Stomach (tissue), 4 donors: ENCODE measurements around the gene LPAR3.

ENCODE experiments used
- CTCF ChIP-seq, 7 experiments: fragments of 450-650 bp in 4 of 7; fragments of 200-600 bp in 3 of 7; sonication (generic) in 3 of 7; IDR thresholded peaks; one replicate each; pipeline ENCODE4 v1.5.1; 2016 to 2019; ENCODE audit warnings: antibody characterized with exemption in 7 of 7, control low read depth in 2 of 7, mild to moderate bottlenecking in 1 of 7
- EP300 ChIP-seq: sonication (generic); formaldehyde crosslinking; IDR thresholded peaks from one replicate; pipeline ENCODE4 v1.6.1; 2017; ENCODE audit warnings: antibody characterized with exemption
- POLR2A ChIP-seq, 4 donors: fragments of 450-650 bp; IDR thresholded peaks; one replicate each; pipeline ENCODE4 v1.6.1; 2016; ENCODE audit warnings: antibody characterized with exemption in 4 of 4, control low read depth in 2 of 4, mild to moderate bottlenecking in 1 of 4, moderate library complexity in 1 of 4
- POLR2AphosphoS5 ChIP-seq, 3 donors: sonication (generic); formaldehyde crosslinking; IDR thresholded peaks; one replicate each; pipeline ENCODE4 v1.6.1; 2016; ENCODE audit warnings: antibody characterized with exemption in 3 of 3

GRCh38 chr1:84776639-84777038 is 116.4 kb downstream of the LPAR3 start:
- TF ChIP-seq POLR2A (IDR thresholded peaks at IDR 0.05) = no peak
- no peak for TF ChIP-seq CTCF (IDR thresholded peaks at IDR 0.05)
- no peak for TF ChIP-seq EP300
- no peak for TF ChIP-seq POLR2AphosphoS5 (IDR thresholded peaks at IDR 0.05)
